ENCODE measurements around the gene ZNF567. TPM values are rescaled to one million over a fixed set of nuclear protein-coding genes. Genes with fewer than 3 reads are reported as not detected.
"Not testable (repeated sequence)": the region's sequence is repeated elsewhere in the genome, so short reads cannot be mapped to it uniquely, and the experiment has no call there.

Gene ZNF567
- total RNA-seq, 1 experiment from 2014 or later, result 5.6 TPM

DNA sequence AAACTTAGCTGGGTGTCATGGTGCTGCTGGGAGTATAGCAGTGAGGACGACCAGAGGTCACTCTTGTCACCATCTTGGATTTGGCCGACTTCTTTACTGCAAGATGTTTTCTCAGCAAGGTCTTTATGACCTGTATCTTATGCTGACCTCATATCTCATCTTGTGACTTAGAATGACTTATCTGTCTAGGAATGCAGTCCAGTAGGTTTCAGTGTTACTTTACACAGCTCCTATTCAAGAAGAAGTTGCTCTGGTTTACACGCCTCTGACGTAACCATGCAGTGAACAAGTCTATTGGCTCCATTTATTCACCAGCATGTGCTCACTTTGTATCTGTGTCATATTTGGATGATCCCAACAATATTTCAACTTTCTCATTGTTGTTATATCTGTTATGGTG lies 58.5 kb downstream of the ZNF567 start:
- Histone ChIP-seq H3K36me3 (no peaks in the 10 kb centered on the region; the same call in 1 of the 2 replicates), H3K9me3 (peaks cover 41% of the 10 kb centered on the region), H3K27me3 (no peaks in the 10 kb centered on the region), H3K4me3 (no peak overlapping the region)
- no peak for DNase-seq

DNA sequence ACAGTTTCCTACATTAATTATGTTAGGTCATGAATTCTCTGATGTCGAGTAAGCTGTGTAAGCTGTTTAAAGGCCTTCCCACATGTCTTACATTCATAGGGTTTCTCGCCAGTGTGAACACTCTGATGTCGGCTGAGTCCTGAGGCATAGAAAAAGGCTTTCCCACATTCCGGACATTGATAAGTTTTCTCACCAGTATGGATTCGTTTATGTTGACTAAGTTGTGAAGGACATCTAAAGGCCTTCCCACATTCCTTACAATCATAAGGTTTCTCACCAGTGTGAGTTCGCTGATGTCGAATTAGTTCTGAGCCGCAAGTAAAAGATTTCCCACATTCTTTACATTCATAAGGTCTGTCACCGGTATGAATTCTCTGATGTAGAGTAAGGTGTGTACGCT lies 60.3 kb downstream of the ZNF567 start:
- Histone ChIP-seq H3K9me3 (peaks cover 50% of the 10 kb centered on the region), H3K36me3 (peaks cover 2% of the 10 kb centered on the region), H3K27me3 (no peaks in the 10 kb centered on the region), H3K4me3 (no peak overlapping the region)
- DNase-seq, result no peak

- Histone ChIP-seq H3K9me3 (peaks cover 52% of the 10 kb centered on the region), H3K36me3 (peaks cover 2% of the 10 kb centered on the region)
These were observed 61.2 kb downstream of the ZNF567 start for GRCh38 chr19:36748431-36749275.

GRCh38 chr19:36749613-36750012 lies 62.2 kb downstream of the ZNF567 start:
- H3K36me3 ChIP-seq, DNase-seq, H3K27me3 ChIP-seq, H3K4me3 ChIP-seq: not testable (repeated sequence)
- H3K9me3 ChIP-seq, result peaks cover 49% of the 10 kb centered on the region

More at GRCh38 chr19:36748431-36749275, 61.2 kb downstream of the ZNF567 start:
- H3K4me3 ChIP-seq, result no peak overlapping the region
- no peaks in the 10 kb centered on the region for H3K27me3 ChIP-seq
- no peak for DNase-seq

- Histone ChIP-seq H3K36me3 (peaks cover 2% of the 10 kb centered on the region), H3K9me3 (peaks cover 48% of the 10 kb centered on the region), H3K27me3 (no peaks in the 10 kb centered on the region), H3K4me3 (no peak overlapping the region)
- no peak for DNase-seq
These were observed 62.8 kb downstream of the ZNF567 start for GRCh38 chr19:36750066-36750691.

Other genes with a start within 250 kb of the ZNF567 start
- 1.8 TPM in 1 of 2 replicates, not detected in the other for gene ZNF566, start 198.1 kb upstream of the ZNF567 start, total RNA-seq (2014; rRNA removed; shearing (Covaris generic); ENCODE audit: low replicate concordance)
- gene ZNF260, start 159.3 kb upstream of the ZNF567 start, total RNA-seq (2014; rRNA removed; shearing (Covaris generic); ENCODE audit: low replicate concordance), result 2.2 and 4.1 TPM in 2 replicates
- gene ZNF529, start 114.3 kb upstream of the ZNF567 start, total RNA-seq (2014; rRNA removed; shearing (Covaris generic); ENCODE audit: low replicate concordance), result 6.4 and 16.8 TPM in 2 replicates
- 5.4 and 8.1 TPM in 2 replicates for gene ZNF382, start 82.3 kb upstream of the ZNF567 start, total RNA-seq (2014; rRNA removed; shearing (Covaris generic); ENCODE audit: low replicate concordance)
- 1.3 and 52.2 TPM in 2 replicates for gene ZNF461, start 20.8 kb upstream of the ZNF567 start, total RNA-seq (2014; rRNA removed; shearing (Covaris generic); ENCODE audit: low replicate concordance)
- gene ZNF850, start 85.2 kb downstream of the ZNF567 start, total RNA-seq (2014; rRNA removed; shearing (Covaris generic); ENCODE audit: low replicate concordance), result 0.20 TPM in 2 replicates
- 0.20 and 0.36 TPM in 2 replicates for gene ZNF790, start 150.8 kb downstream of the ZNF567 start, total RNA-seq (2014; rRNA removed; shearing (Covaris generic); ENCODE audit: low replicate concordance)
- not detected in 2 replicates for gene ZNF345, start 163.3 kb downstream of the ZNF567 start, total RNA-seq (2014; rRNA removed; shearing (Covaris generic); ENCODE audit: low replicate concordance)
- 0.03 and 0.25 TPM in 2 replicates for gene ZNF829, start 228.7 kb downstream of the ZNF567 start, total RNA-seq (2014; rRNA removed; shearing (Covaris generic); ENCODE audit: low replicate concordance)
- gene ZNF568, start 228.7 kb downstream of the ZNF567 start, total RNA-seq (2014; rRNA removed; shearing (Covaris generic); ENCODE audit: low replicate concordance), result 0.63 TPM in 1 of 2 replicates, not detected in the other

All from MG63 (cell line).